SK-N-SH (cell line): Measurements from ENCODE around the gene INO80. TPM values are rescaled to one million over a fixed set of nuclear protein-coding genes. Genes with fewer than 3 reads are reported as not detected.
A peak's percentile ranks its signal among the peaks of the same experiment; 100 is the strongest.

Experiments
- CTCF ChIA-PET: fragments of 300-600, 350-600 bp; formaldehyde crosslinking; extraction: SDS; loops from one replicate; lab custom pipeline; 2021; lab: Yijun Ruan, JAX
- POLR2A ChIA-PET: fragments of 350-600 bp; sonication (Branson Sonifier 250); formaldehyde crosslinking; extraction: SDS; loops from one replicate; lab custom pipeline; 2020; ENCODE audit warnings: antibody characterized with exemption, inconsistent platforms; lab: Yijun Ruan, JAX
- DNase-seq: peaks from one replicate; pipeline ENCODE4 v3.0.0; 2012
- H2AFZ ChIP-seq: fragments of 200-600 bp; sonication (generic); 2 replicates; pipeline ENCODE4 v1.8.1; 2016; ENCODE audit warnings: antibody characterized with exemption, mild to moderate bottlenecking, low read depth
- H3F3A ChIP-seq: fragments of 200-600 bp; sonication (generic); replicated peaks from 2 replicates; pipeline ENCODE3; 2016; ENCODE audit warnings: antibody characterized with exemption, mild to moderate bottlenecking; ENCODE audit not compliant: insufficient read depth
- H3K27ac ChIP-seq, 2 experiments: fragments of 200-500 bp in 1 of 2; fragments of 200-600 bp in 1 of 2; sonication (Bioruptor generic) in 1 of 2; sonication (generic), shearing (Covaris generic) in 1 of 2; 2 replicates each; pipeline versions ENCODE4 v1.5.1 to v1.6.1; 2014 to 2016; ENCODE audit warnings: low read depth in 2 of 2, inconsistent platforms in 1 of 2, low read length in 1 of 2, mild to moderate bottlenecking in 1 of 2, mixed read lengths in 1 of 2
- H3K27me3 ChIP-seq: fragments of 200-600 bp; sonication (generic), shearing (Covaris generic); 2 replicates; pipeline ENCODE4 v1.6.1; 2016; ENCODE audit warnings: mixed run types; ENCODE audit not compliant: insufficient read depth
- H3K36me3 ChIP-seq, 2 experiments: fragments of 200-500 bp in 1 of 2; fragments of 200-600 bp in 1 of 2; sonication (Bioruptor generic) in 1 of 2; sonication (generic) in 1 of 2; replicated peaks in 1 of 2; 2 replicates each; pipeline versions ENCODE3 to v1.5.1; 2014 to 2016; ENCODE audit warnings: low read length in 1 of 2, mild to moderate bottlenecking in 1 of 2; ENCODE audit not compliant: insufficient read depth in 2 of 2, control insufficient read depth in 1 of 2
- H3K4me1 ChIP-seq, 2 experiments: fragments of 200-500 bp in 1 of 2; fragments of 200-600 bp in 1 of 2; sonication (Bioruptor generic) in 1 of 2; sonication (generic), shearing (Covaris generic) in 1 of 2; 2 replicates each; pipeline versions ENCODE4 v1.5.1 to v1.6.1; 2014 to 2016; ENCODE audit warnings: low read depth in 1 of 2, low read length in 1 of 2, mixed run types in 1 of 2; ENCODE audit not compliant: insufficient read depth in 2 of 2, control insufficient read depth in 1 of 2
- H3K4me2 ChIP-seq: fragments of 200-600 bp; sonication (generic), shearing (Covaris generic); 2 replicates; pipeline ENCODE4 v1.6.1; 2017; ENCODE audit warnings: mixed run types
- H3K4me3 ChIP-seq, 2 experiments: fragments of 200-500 bp in 1 of 2; fragments of 200-600 bp in 1 of 2; sonication (Bioruptor generic) in 1 of 2; sonication (generic), shearing (Covaris generic) in 1 of 2; 2 replicates each; pipeline versions ENCODE4 v1.5.1 to v1.8.1; 2014 to 2016; ENCODE audit warnings: low read depth in 2 of 2, inconsistent platforms in 1 of 2, low read length in 1 of 2, mild to moderate bottlenecking in 1 of 2, mixed read lengths in 1 of 2, moderate library complexity in 1 of 2
- H3K79me2 ChIP-seq: fragments of 200-600 bp; sonication (generic); 2 replicates; pipeline ENCODE4 v1.8.1; 2017; ENCODE audit warnings: mild to moderate bottlenecking; ENCODE audit not compliant: insufficient read depth
- H3K9ac ChIP-seq: fragments of 200-600 bp; sonication (generic); 2 replicates; pipeline ENCODE4 v1.6.1; 2017; ENCODE audit warnings: mixed run types
- H3K9me2 ChIP-seq: fragments of 200-600 bp; sonication (generic); 2 replicates; pipeline ENCODE4 v1.6.1; 2017; ENCODE audit warnings: mixed run types
- H3K9me3 ChIP-seq: fragments of 200-600 bp; sonication (generic); 2 replicates; pipeline ENCODE4 v1.6.1; 2017; ENCODE audit warnings: mixed run types, mild to moderate bottlenecking, moderate library complexity
- H4K20me1 ChIP-seq: fragments of 200-600 bp; sonication (generic); 2 replicates; pipeline ENCODE4 v1.6.1; 2017; ENCODE audit warnings: mild to moderate bottlenecking, mixed run types; ENCODE audit not compliant: insufficient read depth
- CHD2 ChIP-seq: fragments of 150-350 bp; IDR thresholded peaks from 2 replicates; pipeline ENCODE4 v1.6.1; 2018; ENCODE audit warnings: low read length; ENCODE audit not compliant: partially characterized antibody
- CTCF ChIP-seq: fragments of 200-600 bp; sonication (generic); IDR thresholded peaks from 2 replicates; pipeline ENCODE4 v1.6.1; 2017; ENCODE audit warnings: antibody characterized with exemption, mild to moderate bottlenecking, moderate library complexity
- ELF1 ChIP-seq: IDR thresholded peaks from 2 replicates; pipeline ENCODE4 v1.4.0; 2012
- EP300 ChIP-seq, 2 experiments: IDR thresholded peaks; 2 replicates each; pipeline versions ENCODE4 v1.4.0 to v1.6.1; 2012; ENCODE audit warnings: borderline replicate concordance in 1 of 2, low read depth in 1 of 2, low read length in 1 of 2
- FOXJ3 ChIP-seq: sonication (generic); formaldehyde crosslinking; IDR thresholded peaks from 2 replicates; pipeline ENCODE4 v1.5.1; 2020; ENCODE audit warnings: mild to moderate bottlenecking, missing genetic modification reagents
- GABPA ChIP-seq: IDR thresholded peaks from 2 replicates; pipeline ENCODE4 v1.4.0; 2012; ENCODE audit warnings: low read depth, mild to moderate bottlenecking
- GATA2 ChIP-seq: sonication (generic); formaldehyde crosslinking; IDR thresholded peaks from 2 replicates; pipeline ENCODE4 v1.5.0; 2020; ENCODE audit warnings: mild to moderate bottlenecking, missing genetic modification reagents
- IRF3 ChIP-seq: fragments of 150-350 bp; IDR thresholded peaks from 2 replicates; pipeline ENCODE4 v1.6.1; 2016; ENCODE audit warnings: mild to moderate bottlenecking, low read depth, low read length
- JUND ChIP-seq: IDR thresholded peaks from 2 replicates; pipeline ENCODE4 v1.4.0; 2012
- MAX ChIP-seq: IDR thresholded peaks from 2 replicates; pipeline ENCODE4 v1.4.0; 2012; ENCODE audit warnings: low read depth
- MEF2A ChIP-seq: IDR thresholded peaks from 2 replicates; pipeline ENCODE4 v1.4.0; 2012; ENCODE audit warnings: low read depth, borderline replicate concordance
- NFIC ChIP-seq: IDR thresholded peaks from 2 replicates; pipeline ENCODE4 v1.4.0; 2012; ENCODE audit warnings: borderline replicate concordance
- PBX3 ChIP-seq: IDR thresholded peaks from 2 replicates; pipeline ENCODE4; 2012
- RAD21 ChIP-seq: IDR thresholded peaks from 2 replicates; pipeline ENCODE4 v1.6.1; 2012; ENCODE audit warnings: mild to moderate bottlenecking, low read length
- RXRA ChIP-seq: IDR thresholded peaks from 2 replicates; pipeline ENCODE4 v1.4.0; 2012; ENCODE audit warnings: low read depth, mild to moderate bottlenecking, borderline replicate concordance
- SIN3A ChIP-seq: IDR thresholded peaks from 2 replicates; pipeline ENCODE4 v1.6.1; 2012; ENCODE audit warnings: low read depth, mild to moderate bottlenecking, low read length, moderate library complexity, borderline replicate concordance
- SMC3 ChIP-seq: IDR thresholded peaks from 2 replicates; pipeline ENCODE4 v1.6.1; 2012; ENCODE audit warnings: low read depth, low read length, improper control_type of control experiment
- TCF12 ChIP-seq: IDR thresholded peaks from 2 replicates; pipeline ENCODE4 v1.4.0; 2012
- USF1 ChIP-seq: IDR thresholded peaks from 2 replicates; pipeline ENCODE4 v1.4.0; 2012; ENCODE audit warnings: low read depth, borderline replicate concordance
- USF2 ChIP-seq: fragments of 150-350 bp; IDR thresholded peaks from 2 replicates; pipeline ENCODE4 v1.6.1; 2017; ENCODE audit warnings: antibody characterized with exemption, low read length, low read depth, borderline replicate concordance
- YY1 ChIP-seq: IDR thresholded peaks from 2 replicates; pipeline ENCODE4 v1.4.0; 2012; ENCODE audit warnings: low read depth, mild to moderate bottlenecking
- WGBS: methylation state at CpG from one replicate; pipeline ENCODE4 v1.1.6; 2017; ENCODE audit warnings: low lambda C conversion rate; 5-methylcytosine and 5-hydroxymethylcytosine counted together
- polyA plus RNA-seq, 3 experiments: library from polyadenylated mRNA; depleted of rRNA; stranded (reverse); fragments of >200 nt; gene quantifications; 2 replicates each; pipeline ENCODE4 v1.2.3, GENCODE V29; 2012

The INO80 gene
- polyA plus RNA-seq, 1 of the 3 experiments (the other 2 are of a cell fraction), result 4.6 TPM

- H3K79me2 ChIP-seq, result no peaks in the 10 kb centered on the region
- no peak overlapping the region for H2AFZ ChIP-seq
- H3K4me3 ChIP-seq, result no peak overlapping the region
- H3K27ac ChIP-seq, result no peak overlapping the region
- H3F3A ChIP-seq, result peaks cover 16% of the 10 kb centered on the region
- H3K9ac ChIP-seq, result no peak overlapping the region
- H3K9me2 ChIP-seq, result no peaks in the 10 kb centered on the region
- no peak overlapping the region for H3K4me2 ChIP-seq
- ChIA-PET CTCF (interaction anchor here (0.8 to 33.6 kb wide), 10 partner anchors 8 to 323 kb away, joined by 3 to 675 read pairs (median 6); partner anchors contain the start of genes CHAC1, DLL4 and VPS18), POLR2A (no interaction called here)
- H3K4me1 ChIP-seq, result peaks cover 7 to 26% of the 10 kb centered on the region in 2 experiments; a peak in 2 of 4 replicates
- no peaks in the 10 kb centered on the region for H4K20me1 ChIP-seq
- H3K9me3 ChIP-seq, result no peaks in the 10 kb centered on the region
- H3K27me3 ChIP-seq, result no peaks in the 10 kb centered on the region
- WGBS, result 97% methylated on average over 4 of the region's 6 CpGs
- TF ChIP-seq MEF2A (no peak), MAX (no peak), JUND (no peak), RXRA (no peak)
- DNase-seq, result no peak
- no peaks in the 10 kb centered on the region for H3K36me3 ChIP-seq
These were observed 177.6 kb downstream of the INO80 start for GRCh38 chr15:40938536-40938870.

GRCh38 chr15:40937762-40938535, 178.1 kb downstream of the INO80 start:
- no peaks in the 10 kb centered on the region for H3K9me3 ChIP-seq
- no peaks in the 10 kb centered on the region for H3K27me3 ChIP-seq
- H3K27ac ChIP-seq, result no peak overlapping the region
- no peak overlapping the region for H2AFZ ChIP-seq
- 87% methylated on average over 15 of the region's 19 CpGs for WGBS
- TF ChIP-seq IRF3 (no peak), RAD21 (peak; percentile 63), GATA2 (CRISPR knock-in tag) (no peak), GABPA (no peak), CHD2 (no peak), MEF2A (no peak), USF2 (no peak), PBX3 (no peak), YY1 (no peak), SMC3 (peak; percentile 44; the same call in 1 of the 2 replicates), FOXJ3 (no peak), EP300 (IDR thresholded peaks at IDR 0.05; ENCODE audit: borderline replicate concordance in 1 of 2, low read depth in 1 of 2, low read length in 1 of 2) (no peak), SIN3A (no peak), CTCF (peak; percentile 57), USF1 (no peak), ELF1 (no peak), RXRA (no peak), NFIC (no peak), TCF12 (no peak)
- H3K4me1 ChIP-seq, result peaks cover 7 to 26% of the 10 kb centered on the region in 2 experiments; a peak in 2 of 4 replicates
- ChIA-PET CTCF (interaction anchor here (0.8 to 33.6 kb wide), 8 partner anchors 9 to 324 kb away, joined by 3 to 675 read pairs (median 4); partner anchors contain the start of genes DLL4 and VPS18), POLR2A (no interaction called here)
- H3K9me2 ChIP-seq, result no peaks in the 10 kb centered on the region
- H3K79me2 ChIP-seq, result no peaks in the 10 kb centered on the region
- DNase-seq, result peak; percentile 75
- no peak overlapping the region for H3K4me2 ChIP-seq
- peaks cover 16% of the 10 kb centered on the region for H3F3A ChIP-seq
- no peak overlapping the region for H3K9ac ChIP-seq
- no peaks in the 10 kb centered on the region for H3K36me3 ChIP-seq
- H3K4me3 ChIP-seq, result no peak overlapping the region
- no peaks in the 10 kb centered on the region for H4K20me1 ChIP-seq
